ENCODE results near the gene ZBTB16.

The ZBTB16 gene

DNA sequence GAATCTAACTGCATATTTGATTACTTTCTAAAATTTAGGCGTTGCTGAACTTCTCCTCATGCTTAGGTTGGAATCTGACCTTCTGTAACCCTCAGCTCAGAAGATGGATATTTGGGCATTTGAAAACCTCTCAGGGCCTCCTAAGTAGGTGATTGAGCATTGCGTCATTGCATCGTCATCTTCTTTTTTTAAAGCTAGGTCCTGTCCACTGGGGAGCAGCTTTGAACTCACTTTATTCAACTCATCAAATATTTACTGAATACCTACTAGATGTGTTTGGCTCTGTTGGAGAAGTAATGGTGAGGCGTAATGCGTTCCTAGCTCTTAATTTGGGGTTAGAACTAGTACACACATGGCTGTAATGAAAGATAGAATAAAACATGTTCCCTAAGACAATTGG is 56.8 kb downstream of the ZBTB16 start:
- no peak overlapping the region for H3K4me3 Mint-ChIP-seq
- H3K27me3 Mint-ChIP-seq (ENCODE audit: low read depth, poor library complexity): no peaks in the 10 kb centered on the region
- TF ChIP-seq, protein P1, sequence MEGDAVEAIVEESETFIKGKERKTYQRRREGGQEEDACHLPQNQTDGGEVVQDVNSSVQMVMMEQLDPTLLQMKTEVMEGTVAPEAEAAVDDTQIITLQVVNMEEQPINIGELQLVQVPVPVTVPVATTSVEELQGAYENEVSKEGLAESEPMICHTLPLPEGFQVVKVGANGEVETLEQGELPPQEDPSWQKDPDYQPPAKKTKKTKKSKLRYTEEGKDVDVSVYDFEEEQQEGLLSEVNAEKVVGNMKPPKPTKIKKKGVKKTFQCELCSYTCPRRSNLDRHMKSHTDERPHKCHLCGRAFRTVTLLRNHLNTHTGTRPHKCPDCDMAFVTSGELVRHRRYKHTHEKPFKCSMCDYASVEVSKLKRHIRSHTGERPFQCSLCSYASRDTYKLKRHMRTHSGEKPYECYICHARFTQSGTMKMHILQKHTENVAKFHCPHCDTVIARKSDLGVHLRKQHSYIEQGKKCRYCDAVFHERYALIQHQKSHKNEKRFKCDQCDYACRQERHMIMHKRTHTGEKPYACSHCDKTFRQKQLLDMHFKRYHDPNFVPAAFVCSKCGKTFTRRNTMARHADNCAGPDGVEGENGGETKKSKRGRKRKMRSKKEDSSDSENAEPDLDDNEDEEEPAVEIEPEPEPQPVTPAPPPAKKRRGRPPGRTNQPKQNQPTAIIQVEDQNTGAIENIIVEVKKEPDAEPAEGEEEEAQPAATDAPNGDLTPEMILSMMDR (IDR thresholded peaks at IDR 0.05): no peak
- H3K4me1 Mint-ChIP-seq: peaks cover 88% of the 10 kb centered on the region
- H3K27ac Mint-ChIP-seq: no peak overlapping the region
- DNase-seq: no peak
- peaks cover 14% of the 10 kb centered on the region for H3K36me3 Mint-ChIP-seq (ENCODE audit: low read depth)
- no peaks in the 10 kb centered on the region for H3K9me3 Mint-ChIP-seq

GRCh38 chr11:114116800-114117199 is 57.3 kb downstream of the ZBTB16 start:
- no peak overlapping the region for H3K4me3 Mint-ChIP-seq
- H3K9me3 Mint-ChIP-seq: no peaks in the 10 kb centered on the region
- H3K36me3 Mint-ChIP-seq (ENCODE audit: low read depth): peaks cover 14% of the 10 kb centered on the region
- H3K27ac Mint-ChIP-seq: no peak overlapping the region
- peaks cover 88% of the 10 kb centered on the region for H3K4me1 Mint-ChIP-seq
- TF ChIP-seq, protein P1 (IDR thresholded peaks at IDR 0.05): no peak
- no peaks in the 10 kb centered on the region for H3K27me3 Mint-ChIP-seq (ENCODE audit: low read depth, poor library complexity)
- no peak for DNase-seq

DNA sequence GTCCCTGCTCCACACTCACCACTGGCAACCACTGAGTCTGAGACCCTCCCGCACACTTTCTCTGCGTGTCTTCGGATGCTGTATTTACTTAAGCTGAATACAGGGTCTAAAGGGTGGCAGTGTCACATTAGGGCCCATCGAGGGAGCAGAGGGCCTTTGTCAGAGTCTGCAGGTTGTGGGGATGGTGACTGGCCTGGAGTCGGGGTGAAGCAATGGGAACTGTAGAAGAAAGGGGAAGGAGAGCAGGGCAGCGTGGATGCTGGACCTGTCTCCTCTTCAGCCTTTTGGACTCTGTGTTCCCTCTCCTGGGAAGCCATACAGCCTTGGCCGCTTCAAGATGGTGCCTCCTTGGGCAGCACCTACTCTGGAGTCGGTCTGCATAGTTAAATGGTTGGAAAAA is 61.1 kb downstream of the ZBTB16 start:
- TF ChIP-seq, protein P1 (IDR thresholded peaks at IDR 0.05): no peak
- no peaks in the 10 kb centered on the region for H3K27me3 Mint-ChIP-seq (ENCODE audit: low read depth, poor library complexity)
- H3K36me3 Mint-ChIP-seq (ENCODE audit: low read depth): peaks cover 26% of the 10 kb centered on the region

DNA sequence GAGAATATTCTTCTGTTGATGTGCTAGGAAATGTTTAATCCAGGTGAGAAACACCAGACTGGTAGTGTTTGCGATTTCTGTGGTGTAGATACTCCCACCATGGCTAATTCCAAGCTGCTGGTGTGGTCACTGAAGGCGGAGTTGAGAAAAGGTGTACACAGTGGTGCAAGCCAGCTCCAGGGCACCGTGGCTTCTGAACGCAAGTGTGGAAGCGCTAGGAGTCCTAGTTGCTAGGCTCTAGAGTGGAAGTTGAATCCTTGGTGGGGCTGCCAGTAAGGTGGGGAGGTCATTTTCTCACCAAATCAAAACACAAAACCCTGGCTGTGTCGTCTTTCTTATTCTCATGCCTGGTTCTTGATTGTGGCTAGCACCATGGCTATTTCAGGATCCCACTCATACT is 61.6 kb downstream of the ZBTB16 start:
- Mint-ChIP-seq H3K27me3 (ENCODE audit: low read depth, poor library complexity) (no peaks in the 10 kb centered on the region), H3K36me3 (ENCODE audit: low read depth) (peaks cover 32% of the 10 kb centered on the region), H3K4me3 (no peak overlapping the region), H3K9me3 (no peaks in the 10 kb centered on the region), H3K4me1 (peaks cover 90% of the 10 kb centered on the region), H3K27ac (no peak overlapping the region)
- no peak for DNase-seq
- TF ChIP-seq, protein P1 (IDR thresholded peaks at IDR 0.05): no peak

More for the DNA sequence above, 61.1 kb downstream of the ZBTB16 start:
- Mint-ChIP-seq H3K27ac (no peak overlapping the region), H3K4me3 (no peak overlapping the region), H3K4me1 (peaks cover 91% of the 10 kb centered on the region), H3K9me3 (no peaks in the 10 kb centered on the region)
- no peak for DNase-seq

- no peaks in the 10 kb centered on the region for H3K9me3 Mint-ChIP-seq
- no peak for DNase-seq
- TF ChIP-seq, protein P1 (IDR thresholded peaks at IDR 0.05): no peak
- no peaks in the 10 kb centered on the region for H3K27me3 Mint-ChIP-seq (ENCODE audit: low read depth, poor library complexity)
- H3K27ac Mint-ChIP-seq: no peak overlapping the region
- H3K4me3 Mint-ChIP-seq: no peak overlapping the region
- peaks cover 90% of the 10 kb centered on the region for H3K4me1 Mint-ChIP-seq
- H3K36me3 Mint-ChIP-seq (ENCODE audit: low read depth): peaks cover 36% of the 10 kb centered on the region
Observed at GRCh38 chr11:114121804-114122504, 62.4 kb downstream of the ZBTB16 start.

DNA sequence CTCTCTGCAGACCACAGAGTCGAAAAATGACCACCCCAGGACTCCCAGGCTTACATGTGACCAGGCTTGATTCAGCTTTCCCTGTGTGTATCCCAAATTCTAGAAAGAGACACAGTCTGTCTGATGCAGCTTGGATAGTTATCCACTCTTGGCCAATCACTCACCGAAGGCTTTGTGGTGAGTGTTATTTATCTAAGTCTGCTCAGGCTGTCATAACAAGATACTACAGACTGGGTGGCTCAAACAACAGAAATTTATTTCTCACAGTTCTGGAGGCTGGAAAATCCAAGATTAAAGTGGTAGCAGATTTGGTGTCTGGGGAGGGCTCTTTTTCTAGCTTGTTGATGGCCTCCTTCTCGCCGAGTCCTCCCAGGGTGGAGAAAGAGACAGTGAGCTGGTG is 63.2 kb downstream of the ZBTB16 start:
- TF ChIP-seq, protein P1 (IDR thresholded peaks at IDR 0.05): no peak
- Mint-ChIP-seq H3K4me3 (no peak overlapping the region), H3K4me1 (peaks cover 90% of the 10 kb centered on the region), H3K36me3 (ENCODE audit: low read depth) (peaks cover 35% of the 10 kb centered on the region), H3K9me3 (no peaks in the 10 kb centered on the region), H3K27ac (peak overlapping the region; percentile 46), H3K27me3 (ENCODE audit: low read depth, poor library complexity) (no peaks in the 10 kb centered on the region)
- no peak for DNase-seq
